Activated CD8-positive, alpha-beta memory T cell treated with anti-CD3 and anti-CD28 coated beads for 4 hours (primary cell): ENCODE measurements around the gene XRCC5.
"Not testable (repeated sequence)": the region's sequence is repeated elsewhere in the genome, so short reads cannot be mapped to it uniquely, and the experiment has no call there.

Experiments
- DNase-seq, 2 donors: peaks; one replicate each; pipeline ENCODE4 v3.0.0-alpha.2; 2020; ENCODE audit warnings: low read depth in 2 of 2

XRCC5 gene

GRCh38 chr2:216195565-216196029 lies 86.4 kb downstream of the XRCC5 start:
- no peak for DNase-seq

GRCh38 chr2:216201692-216202306 lies 92.7 kb downstream of the XRCC5 start:
- DNase-seq, result no peak

DNA sequence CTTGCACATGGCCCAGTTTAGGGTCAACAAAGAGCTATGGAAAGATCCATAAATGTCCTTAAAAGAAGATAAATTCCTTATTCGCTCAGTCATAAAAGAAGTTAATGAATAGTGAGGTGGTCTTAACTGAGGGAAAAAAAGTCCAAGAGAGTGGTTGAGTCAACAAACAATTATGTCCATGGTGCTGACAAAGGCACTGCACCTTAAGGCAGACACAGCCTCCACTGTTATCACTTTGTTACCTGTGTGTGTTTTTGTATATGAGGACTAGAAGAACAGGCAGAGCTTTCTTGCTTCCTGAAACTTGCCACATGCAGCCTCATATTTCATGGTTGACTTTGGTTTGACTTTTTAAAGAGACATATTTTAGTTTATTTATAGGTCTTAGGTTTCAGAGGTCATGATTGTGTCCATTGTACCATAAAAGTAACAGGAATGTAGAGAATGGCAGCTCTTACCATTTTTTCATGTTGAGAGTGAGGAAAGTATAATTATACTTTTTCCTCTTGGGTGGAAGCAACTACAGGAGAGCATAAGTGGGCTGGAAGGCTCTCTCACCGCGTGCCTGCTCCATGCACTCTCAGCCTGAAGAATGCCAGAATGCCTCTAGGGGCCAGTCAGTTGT lies 93.6 kb downstream of the XRCC5 start:
- DNase-seq, result no peak

DNA sequence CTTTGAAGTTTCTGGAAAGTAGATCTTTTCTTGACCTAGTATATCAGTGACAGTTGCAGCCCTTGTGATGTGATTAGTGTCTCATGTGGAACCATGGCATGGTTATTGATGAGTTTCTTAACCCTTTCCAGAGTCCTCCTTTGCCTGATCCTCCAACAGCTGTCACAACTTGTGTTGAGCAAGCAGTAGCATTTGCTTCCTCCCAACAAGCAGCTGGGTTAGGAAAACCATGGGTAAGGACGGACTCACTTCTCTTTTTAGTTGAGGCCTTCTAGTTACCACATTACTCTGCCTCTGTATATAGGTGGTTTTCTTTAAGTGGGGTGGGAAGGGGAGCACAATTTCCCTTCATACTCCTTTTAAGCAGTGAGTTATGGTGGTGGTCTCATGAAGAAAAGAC lies 96.3 kb downstream of the XRCC5 start:
- no peak for DNase-seq

DNA sequence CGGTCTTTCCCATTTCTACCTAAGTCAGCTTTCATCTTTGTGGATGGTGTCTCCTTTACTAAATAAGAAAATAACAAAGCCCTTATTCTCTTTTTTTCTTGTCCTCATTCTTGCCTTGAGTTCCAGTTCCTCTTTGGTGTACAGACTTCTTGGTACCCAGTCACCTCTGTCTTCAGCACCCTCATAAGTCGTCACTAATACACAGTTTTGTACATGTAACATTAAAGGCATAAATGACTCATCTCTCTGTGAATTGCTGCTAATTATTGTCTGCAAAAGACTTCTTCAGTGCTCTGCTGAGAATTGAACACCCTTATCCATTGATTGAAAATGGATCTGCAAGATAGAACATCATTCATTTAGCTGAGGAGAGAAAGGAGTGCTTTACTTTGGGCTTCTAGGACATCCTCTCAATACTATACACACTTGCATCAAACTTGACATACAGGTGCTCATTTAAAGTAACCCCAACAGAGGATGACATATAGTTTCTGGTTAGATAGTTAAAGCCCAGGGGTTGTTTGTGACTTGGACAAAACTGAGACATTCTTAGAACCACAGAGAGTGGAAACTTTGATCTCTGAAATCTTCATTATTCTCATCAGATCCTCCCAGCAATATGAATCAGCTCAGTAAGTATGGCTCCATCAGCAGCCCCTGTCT lies 97.0 kb downstream of the XRCC5 start:
- no peak for DNase-seq

DNA sequence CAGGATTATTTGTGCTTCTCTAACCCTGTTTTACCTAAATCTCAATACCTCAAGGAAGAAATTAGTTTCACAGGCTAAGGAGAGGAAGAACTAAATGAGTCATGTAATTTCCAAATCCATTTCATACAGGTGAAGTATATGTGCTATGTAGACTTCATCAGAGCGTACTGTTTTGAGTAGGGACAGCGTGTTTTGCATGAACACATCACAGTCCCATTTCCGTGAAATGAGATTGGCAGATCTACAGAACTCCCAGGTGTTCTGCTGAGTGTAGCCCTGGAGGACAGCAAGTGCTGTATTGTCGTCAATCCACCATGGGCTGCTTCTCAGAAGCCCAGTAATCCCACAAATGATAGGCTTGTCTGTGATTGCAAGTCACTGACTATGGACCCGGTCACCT lies 97.7 kb downstream of the XRCC5 start:
- DNase-seq, result no peak

DNA sequence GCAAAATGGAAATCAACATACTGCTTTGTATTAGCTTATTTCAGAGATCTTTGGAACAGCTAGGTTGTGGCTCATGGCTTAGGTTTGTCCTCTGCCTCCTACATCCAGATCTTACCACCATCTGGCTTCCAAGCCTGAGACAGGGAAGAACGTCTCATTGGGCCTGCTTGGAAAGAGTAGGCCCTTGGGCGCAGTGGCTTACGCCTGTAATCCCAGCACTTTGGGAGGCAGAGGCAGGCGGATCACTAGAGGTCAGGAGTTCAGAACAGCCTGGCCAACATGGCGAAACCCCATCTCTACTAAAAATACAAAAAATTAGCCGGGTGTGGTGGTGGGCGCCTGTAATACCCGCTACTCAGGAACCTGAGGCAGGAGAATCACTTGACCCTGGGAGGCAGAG lies 99.5 kb downstream of the XRCC5 start:
- DNase-seq, result not testable (repeated sequence)

DNA sequence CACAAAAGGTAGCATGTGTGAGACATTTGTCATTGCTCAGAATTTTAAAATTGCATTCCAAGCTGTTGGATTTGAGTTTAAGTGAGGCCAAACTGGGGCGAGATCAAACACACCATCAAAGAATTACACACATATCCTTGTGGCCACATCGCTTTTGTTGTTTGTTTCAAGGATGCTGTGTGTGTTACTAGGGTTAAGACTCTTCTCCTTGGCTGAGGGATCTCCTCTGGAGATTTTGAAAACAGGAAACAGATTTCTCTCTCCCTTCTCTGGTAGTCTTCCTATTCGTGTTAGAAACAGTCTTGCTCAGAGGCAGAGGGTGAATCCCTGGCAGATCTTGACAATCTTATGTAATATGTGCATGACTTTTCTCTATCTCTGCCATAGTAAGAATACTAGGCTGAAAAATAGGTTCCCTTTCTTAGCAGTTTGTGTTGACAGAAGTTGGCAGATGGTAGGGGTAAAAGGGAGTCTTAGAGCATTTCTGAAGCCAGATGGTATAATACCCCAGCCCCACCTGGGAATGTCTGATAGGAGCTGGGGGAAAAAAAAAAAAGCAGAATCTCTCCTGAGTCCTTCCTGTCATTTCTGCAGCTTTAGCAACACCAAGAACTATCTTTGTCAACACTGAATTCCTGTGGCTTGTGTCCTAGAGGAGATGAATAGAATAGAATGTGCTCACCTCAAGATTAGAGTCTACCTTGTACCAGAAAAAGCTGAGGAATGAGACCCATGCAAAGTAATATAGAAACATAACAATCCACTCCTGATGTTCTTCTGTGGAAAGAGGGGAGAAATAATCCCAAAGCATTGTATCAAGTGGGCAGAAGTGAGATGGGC lies 101.8 kb downstream of the XRCC5 start:
- no peak for DNase-seq

GRCh38 chr2:216211614-216212145 lies 102.5 kb downstream of the XRCC5 start:
- DNase-seq, result no peak

DNA sequence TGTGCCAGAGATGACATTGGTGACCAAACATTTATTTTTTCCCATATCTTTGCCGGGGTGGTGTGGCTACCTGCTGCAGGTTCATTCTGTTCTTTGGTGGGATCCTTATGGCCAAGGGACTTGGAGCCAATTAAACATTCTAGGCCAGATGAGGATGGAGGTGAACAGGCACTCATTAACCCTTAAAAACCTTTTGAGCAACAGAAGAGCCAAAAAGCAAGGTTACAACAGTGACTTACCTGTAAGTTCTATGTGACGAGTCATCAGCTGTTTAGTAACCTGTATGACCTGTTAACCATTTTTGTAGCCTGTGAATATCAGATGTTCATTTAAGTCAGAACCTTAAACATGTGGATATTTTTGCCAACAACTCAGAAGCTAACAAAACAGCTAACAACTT lies 105.6 kb downstream of the XRCC5 start:
- DNase-seq, result no peak

DNA sequence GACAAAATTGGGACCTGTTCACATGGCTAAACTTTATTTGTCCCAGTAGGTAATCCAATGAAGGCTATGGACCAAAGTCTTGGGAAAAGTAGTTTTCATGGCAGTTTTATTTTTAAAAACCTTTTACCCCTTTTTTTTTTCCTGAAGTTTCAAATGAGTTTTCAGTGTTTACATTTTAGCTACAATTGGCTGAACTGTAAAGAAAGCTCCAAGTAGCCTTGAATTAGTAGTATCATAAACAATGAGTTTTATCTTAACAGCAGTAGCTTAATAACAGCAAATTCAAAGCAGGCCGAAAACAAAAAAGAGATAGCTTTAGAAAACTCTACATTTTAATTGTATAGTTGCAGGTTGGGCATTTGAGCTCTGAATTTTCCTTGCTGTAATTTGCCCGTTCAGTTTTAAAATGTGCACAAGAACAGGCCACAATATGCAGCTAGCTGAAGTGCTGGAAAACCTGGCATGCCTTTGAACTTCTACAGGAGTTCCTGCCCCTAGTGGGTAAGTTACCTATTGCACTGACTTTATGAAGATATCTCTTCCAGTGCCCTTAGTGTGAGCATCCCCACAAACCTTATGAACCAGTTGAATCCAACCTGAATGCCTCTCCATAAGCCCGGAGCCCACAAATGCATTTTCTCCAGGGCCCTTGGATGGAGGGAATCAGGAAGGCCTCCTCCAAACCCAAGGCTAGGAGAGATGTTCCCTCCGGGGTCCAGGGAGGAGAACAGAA lies 106.7 kb downstream of the XRCC5 start:
- no peak for DNase-seq

DNA sequence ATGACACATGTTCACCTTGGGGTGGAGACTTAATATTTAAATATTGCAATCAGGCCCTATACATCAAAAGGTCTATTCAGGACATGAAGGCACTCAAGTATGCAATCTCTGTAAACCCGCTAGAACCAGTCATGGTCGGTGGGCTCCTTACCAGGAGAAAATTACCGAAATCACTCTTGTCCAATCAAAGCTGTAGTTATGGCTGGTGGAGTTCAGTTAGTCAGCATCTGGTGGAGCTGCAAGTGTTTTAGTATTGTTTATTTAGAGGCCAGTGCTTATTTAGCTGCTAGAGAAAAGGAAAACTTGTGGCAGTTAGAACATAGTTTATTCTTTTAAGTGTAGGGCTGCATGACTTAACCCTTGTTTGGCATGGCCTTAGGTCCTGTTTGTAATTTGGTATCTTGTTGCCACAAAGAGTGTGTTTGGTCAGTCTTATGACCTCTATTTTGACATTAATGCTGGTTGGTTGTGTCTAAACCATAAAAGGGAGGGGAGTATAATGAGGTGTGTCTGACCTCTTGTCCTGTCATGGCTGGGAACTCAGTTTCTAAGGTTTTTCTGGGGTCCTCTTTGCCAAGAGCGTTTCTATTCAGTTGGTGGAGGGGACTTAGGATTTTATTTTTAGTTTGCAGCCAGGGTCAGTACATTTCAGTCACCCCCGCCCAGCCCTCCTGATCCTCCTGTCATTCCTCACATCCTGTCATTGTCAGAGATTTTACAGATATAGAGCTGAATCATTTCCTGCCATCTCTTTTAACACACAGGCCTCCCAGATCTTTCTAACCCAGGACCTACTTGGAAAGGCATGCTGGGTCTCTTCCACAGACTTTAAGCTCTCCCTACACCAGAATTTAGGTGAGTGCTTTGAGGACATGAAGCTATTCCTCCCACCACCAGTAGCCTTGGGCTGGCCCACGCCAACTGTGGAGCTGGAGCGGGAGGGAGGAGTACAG lies 108.1 kb downstream of the XRCC5 start:
- DNase-seq, result no peak

DNA sequence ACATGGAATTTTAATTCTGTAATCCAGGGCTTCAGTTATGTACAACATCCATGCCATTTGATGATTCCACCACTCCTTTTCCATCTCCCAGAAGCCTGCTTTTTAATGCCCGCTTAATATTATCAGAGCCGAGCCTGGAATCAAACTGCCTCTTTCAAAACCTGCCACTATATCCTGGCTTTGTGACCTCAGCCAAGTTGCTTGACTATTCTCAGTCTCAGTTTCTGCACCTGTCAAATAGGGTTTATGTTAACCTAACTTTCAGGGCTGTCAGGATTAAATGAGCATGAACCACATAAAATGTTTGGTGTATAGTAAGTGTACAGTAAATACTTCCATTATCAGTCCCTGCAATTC lies 108.7 kb downstream of the XRCC5 start:
- DNase-seq, result no peak

DNA sequence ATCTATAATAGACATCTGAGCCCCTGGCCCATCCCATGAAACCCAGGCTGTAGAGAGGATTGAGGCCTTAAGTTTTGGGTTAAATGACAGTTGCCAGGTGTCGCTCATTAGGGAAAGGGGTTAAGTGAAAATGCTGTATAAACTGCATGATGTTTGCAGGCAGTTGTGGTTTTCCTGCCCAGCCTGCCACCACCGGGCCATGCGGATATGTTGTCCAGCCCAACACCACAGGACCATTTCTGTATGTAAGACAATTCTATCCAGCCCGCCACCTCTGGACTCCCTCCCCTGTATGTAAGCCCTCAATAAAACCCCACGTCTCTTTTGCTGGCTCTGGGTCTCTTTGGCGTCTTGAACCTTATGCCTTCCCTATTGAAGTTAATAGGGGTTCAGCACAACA lies 110.7 kb downstream of the XRCC5 start:
- no peak for DNase-seq

GRCh38 chr2:216220976-216221375 lies 111.8 kb downstream of the XRCC5 start:
- no peak for DNase-seq

DNA sequence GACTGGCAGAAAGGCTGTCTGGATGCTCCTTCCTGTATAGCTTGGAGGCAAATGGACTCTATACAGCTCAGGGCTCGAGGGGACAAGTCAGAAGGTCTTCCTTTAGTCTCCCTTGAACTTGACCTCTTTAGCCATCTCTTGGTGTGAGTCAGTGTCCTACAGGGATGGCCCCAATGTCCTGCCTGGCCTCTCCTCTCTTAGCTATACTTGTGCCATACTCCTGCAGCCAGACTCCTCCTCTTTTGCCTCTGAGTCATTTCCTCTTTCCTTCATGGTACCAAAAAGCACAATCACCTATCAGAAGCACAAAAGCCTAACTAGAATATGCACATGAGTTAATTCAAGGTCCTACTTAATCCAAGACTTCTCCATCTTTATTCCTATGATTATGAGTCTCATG lies 112.7 kb downstream of the XRCC5 start:
- DNase-seq, result no peak

DNA sequence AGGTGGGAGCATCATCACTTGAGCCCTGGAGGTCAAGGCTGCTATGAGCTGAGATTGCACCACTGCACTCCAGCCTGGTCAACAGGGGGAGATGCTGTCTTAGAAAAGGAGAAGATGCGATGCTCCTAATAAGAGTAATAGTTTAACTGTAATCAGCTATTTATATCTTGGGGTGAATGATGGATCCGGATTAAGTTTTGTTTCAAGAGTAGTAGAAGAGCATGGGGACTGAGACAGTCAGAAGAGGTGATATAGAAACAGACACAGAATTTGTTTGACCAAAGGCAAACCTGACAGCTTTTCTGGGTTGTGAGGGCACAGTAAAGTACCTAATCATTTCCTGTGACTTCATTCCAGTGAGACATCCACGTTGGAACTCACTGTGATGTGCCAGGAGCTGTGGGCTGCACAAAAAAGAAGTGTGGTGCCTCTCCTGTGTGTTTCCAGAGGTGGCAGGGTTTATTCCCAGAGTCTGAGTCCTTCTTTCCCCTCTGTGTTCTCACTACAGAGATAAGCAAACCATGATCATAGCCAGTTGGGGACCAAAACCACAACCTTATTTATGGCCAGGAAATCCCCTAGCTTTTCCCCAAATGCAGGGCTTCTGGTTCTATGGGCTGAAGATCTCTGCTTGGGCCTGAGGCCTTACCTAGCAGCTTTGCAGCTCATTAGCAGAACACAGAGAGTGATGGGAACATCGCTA lies 113.7 kb downstream of the XRCC5 start:
- DNase-seq, result no peak

- DNase-seq, result no peak
Observed at GRCh38 chr2:216224388-216224787, 115.2 kb downstream of the XRCC5 start.

- no peak for DNase-seq
Observed at GRCh38 chr2:216229277-216229914, 120.2 kb downstream of the XRCC5 start.
